HepG2 (cell line): ENCODE results near the gene HERC5. TPM values are rescaled to one million over a fixed set of nuclear protein-coding genes. Genes with fewer than 3 reads are reported as not detected.

Experiments
- ATAC-seq: fragments of 200-7000 bp; cut with Tn5 transposase; 3 replicates; pipeline ENCODE4 v1.9.1; 2020; ENCODE audit warnings: mild to moderate bottlenecking, moderate library complexity
- BruUV-seq: library from RNA; stranded (reverse); fragments of 400-500 nt; replicated peaks from 2 replicates; lab custom pipeline; 2021; lab: Mats Ljungman, UMichigan
- CTCF ChIA-PET: fragments of 300-600 bp; formaldehyde crosslinking; extraction: SDS; loops from one replicate; lab custom pipeline; 2021; ENCODE audit warnings: low total read pairs, inconsistent platforms, low intra/inter-chr PET ratio; lab: Yijun Ruan, JAX
- POLR2A ChIA-PET: fragments of 350-600 bp; sonication (Branson Sonifier 250); formaldehyde crosslinking; loops from one replicate; lab custom pipeline; 2020; ENCODE audit warnings: antibody characterized with exemption, inconsistent platforms; lab: Yijun Ruan, JAX
- DNase-seq: peaks from one replicate; pipeline ENCODE4 v3.0.0-alpha.2; 2015; ENCODE audit warnings: low spot score
- FAIRE-seq: peaks from 3 replicates; lab custom pipeline; 2011; peaks lifted over from hg19 to GRCh38; lab: Jason Lieb, UNC
- H2AFZ ChIP-seq: one replicate; pipeline ENCODE4 v1.6.1; 2011; ENCODE audit warnings: low read length, inconsistent platforms
- H3K27ac ChIP-seq: fragments of 300-600 bp; 3 replicates; pipeline ENCODE4 v1.8.0; 2011; ENCODE audit warnings: mixed run types, mild to moderate bottlenecking, mixed read lengths, low read length, inconsistent platforms; ENCODE audit not compliant: insufficient read depth; ENCODE audit errors: extremely low read length
- H3K27me3 ChIP-seq, 2 experiments: fragments of 200-600 bp in 1 of 2; 2 replicates in 1 of 2; 3 replicates in 1 of 2; pipeline versions ENCODE4 v1.6.0 to v1.8.0; 2011; ENCODE audit warnings: low read length in 2 of 2, mild to moderate bottlenecking in 2 of 2, moderate library complexity in 2 of 2, inconsistent platforms in 1 of 2; ENCODE audit not compliant: insufficient read depth in 2 of 2, control insufficient read depth in 1 of 2
- H3K36me3 ChIP-seq, 2 experiments: fragments of 200-600 bp in 1 of 2; replicated peaks in 1 of 2; 2 replicates in 1 of 2; 3 replicates in 1 of 2; pipeline versions ENCODE4 v1.5.1 to v1.8.0; 2011; ENCODE audit warnings: low read length in 2 of 2, inconsistent platforms in 1 of 2; ENCODE audit not compliant: insufficient read depth in 2 of 2, control insufficient read depth in 1 of 2
- H3K4me1 ChIP-seq: 2 replicates; pipeline ENCODE4 v1.5.1; 2012; ENCODE audit warnings: low read length, inconsistent platforms; ENCODE audit not compliant: insufficient read depth
- H3K4me2 ChIP-seq: 2 replicates; pipeline ENCODE4 v1.6.0; 2011; ENCODE audit warnings: low read depth, low read length, inconsistent platforms
- H3K4me3 ChIP-seq, 3 experiments: fragments of 200-600 bp in 1 of 3; sonication (generic), shearing (Covaris generic) in 1 of 3; replicated peaks in 1 of 3; 2 replicates each; pipeline ENCODE4 v1.5.1; 2011 to 2016; ENCODE audit warnings: low read length in 3 of 3, inconsistent platforms in 2 of 3, low read depth in 2 of 3, mild to moderate bottlenecking in 2 of 3, control low read depth in 1 of 3, mixed read lengths in 1 of 3; ENCODE audit not compliant: insufficient read depth in 1 of 3
- H3K79me2 ChIP-seq: one replicate; pipeline ENCODE4 v1.6.1; 2011; ENCODE audit warnings: low read length, inconsistent platforms; ENCODE audit not compliant: insufficient read depth
- H3K9ac ChIP-seq: 2 replicates; pipeline ENCODE4 v1.6.0; 2011; ENCODE audit warnings: mild to moderate bottlenecking, low read depth, low read length, inconsistent platforms; ENCODE audit not compliant: insufficient read depth
- H3K9me3 ChIP-seq: 2 replicates; pipeline ENCODE4 v1.5.1; 2012; ENCODE audit warnings: mild to moderate bottlenecking, low read length
- H4K20me1 ChIP-seq: 2 replicates; pipeline ENCODE4 v1.6.0; 2011; ENCODE audit warnings: inconsistent platforms, mild to moderate bottlenecking, low read length, moderate library complexity; ENCODE audit not compliant: insufficient read depth
- HNRNPK ChIP-seq: fragments of 200-400 bp; formaldehyde crosslinking; IDR thresholded peaks from 2 replicates; pipeline ENCODE4 v1.6.1; 2018; ENCODE audit warnings: low read length, low read depth, moderate library complexity, mild to moderate bottlenecking; ENCODE audit not compliant: poor library complexity, severe bottlenecking
- STAG1 ChIP-seq: sonication (generic); formaldehyde crosslinking; IDR thresholded peaks from 2 replicates; pipeline ENCODE4 v1.4.0; 2020; ENCODE audit warnings: missing genetic modification reagents
- ZNF10 ChIP-seq: sonication (generic); formaldehyde crosslinking; IDR thresholded peaks from 2 replicates; pipeline ENCODE4 v1.4.0; 2020; ENCODE audit warnings: mild to moderate bottlenecking, low read depth, missing genetic modification reagents, borderline replicate concordance
- WGBS: methylation state at CpG from one replicate; pipeline ENCODE4 v1.1.6; 2017; ENCODE audit warnings: low lambda C conversion rate; 5-methylcytosine and 5-hydroxymethylcytosine counted together
- in situ Hi-C: cut with HindIII; loops from 2 replicates; pipeline ENCODE4 v1.10.0; 2017; ENCODE audit warnings: low pct_unique_long_range_greater_than_20kb; ENCODE audit not compliant: extremely low pct_ligation_motif_present
- intact Hi-C: fragments of 100-400 bp; cut with micrococcal nuclease; formaldehyde crosslinking; loops from one replicate; pipeline ENCODE4 v1.10.0; 2022; ENCODE audit not compliant: unreplicated experiment
- polyA plus RNA-seq, 8 experiments: library from polyadenylated mRNA; depleted of rRNA in 3 of 8; stranded (reverse) in 7 of 8; unstranded in 1 of 8; fragments of >200 nt; fragmentation: Illumina TruSeq in 4 of 8; extraction: Trizol in 4 of 8; gene quantifications; 2 replicates each; pipeline versions ENCODE4 v1.2.1 to v1.2.3, GENCODE V29; 2011 to 2016; ENCODE audit warnings: low read depth in 4 of 8, missing spikeins in 1 of 8, mixed read lengths in 1 of 8; ENCODE audit not compliant: insufficient read depth in 1 of 8
- total RNA-seq, 5 experiments: library from RNA; depleted of rRNA; stranded (reverse); fragments of >200 nt; fragmentation: Illumina TruSeq; extraction: Trizol; gene quantifications; 2 replicates each; pipeline ENCODE4 v1.2.3, GENCODE V29; 2016; ENCODE audit warnings: low read depth in 1 of 5

The HERC5 gene
- total and polyA plus RNA-seq, 2 of the 13 experiments (the other 11 are each of a cell fraction or from before 2014, with no cell fraction given): 0.13 to 0.33 TPM

DNA sequence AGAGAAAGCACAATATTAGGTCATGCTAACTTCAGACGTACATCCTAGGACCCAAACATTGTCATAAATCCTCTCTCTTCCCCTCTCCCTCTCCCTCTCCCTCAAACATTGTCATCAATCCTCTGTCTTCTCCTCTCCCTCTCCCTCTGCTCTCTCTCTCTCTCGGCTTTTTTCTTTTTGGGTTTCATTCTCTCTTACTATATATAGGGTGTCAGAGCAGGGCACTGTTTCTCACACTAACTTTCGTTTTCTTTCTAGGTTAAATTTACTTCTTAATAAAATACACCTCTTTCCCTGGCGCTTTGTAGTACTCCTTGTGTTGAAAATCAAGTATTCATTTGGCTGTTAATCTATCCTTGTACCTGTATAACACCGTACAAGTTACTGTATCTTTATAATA is 37.0 kb upstream of the HERC5 start:
- POLR2A ChIA-PET: no interaction called here
- 18% methylated on average over 5 of the region's 5 CpGs for WGBS
- FAIRE-seq (no peak), DNase-seq (no peak), ATAC-seq (no peak)
- TF ChIP-seq HNRNPK (peak; percentile 37), STAG1 (CRISPR knock-in tag) (no peak)
- Histone ChIP-seq H3K4me1 (no peaks in the 10 kb centered on the region), H3K27ac (no peak overlapping the region), H3K79me2 (no peaks in the 10 kb centered on the region), H3K4me2 (no peak overlapping the region), H4K20me1 (no peaks in the 10 kb centered on the region), H3K36me3 (no peaks in the 10 kb centered on the region), H3K9ac (no peak overlapping the region), H2AFZ (no peak overlapping the region), H3K9me3 (no peaks in the 10 kb centered on the region), H3K4me3 (no peak overlapping the region), H3K27me3 (no peaks in the 10 kb centered on the region)
- CTCF ChIA-PET: no interaction called here
- no TSS peak for BruUV-seq
- in situ Hi-C loops (no loop called here), intact Hi-C loops (no loop called here)

DNA sequence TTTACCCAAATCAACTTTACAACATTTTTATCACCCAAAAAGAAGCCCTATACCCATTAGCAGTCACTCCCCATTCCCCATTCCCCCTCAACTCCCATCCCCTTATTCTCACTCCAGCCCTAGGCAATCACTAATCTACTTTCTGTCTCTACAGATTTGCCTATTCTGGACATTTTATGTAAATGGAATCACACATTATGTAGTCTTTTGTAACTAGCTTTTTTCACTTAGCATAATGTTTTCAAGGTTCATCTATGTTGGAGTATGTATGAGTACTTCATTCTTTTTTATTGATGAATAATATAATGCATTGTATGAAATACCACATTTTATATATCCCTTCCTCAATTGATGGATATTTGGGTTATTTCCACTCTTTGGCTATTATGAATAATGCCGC is 36.1 kb upstream of the HERC5 start:
- POLR2A ChIA-PET: no interaction called here
- Histone ChIP-seq H3K9me3 (no peaks in the 10 kb centered on the region), H3K27ac (no peak overlapping the region), H3K4me1 (no peaks in the 10 kb centered on the region), H3K4me2 (no peak overlapping the region), H2AFZ (no peak overlapping the region), H4K20me1 (no peaks in the 10 kb centered on the region), H3K36me3 (no peaks in the 10 kb centered on the region), H3K9ac (no peak overlapping the region), H3K27me3 (no peaks in the 10 kb centered on the region), H3K79me2 (no peaks in the 10 kb centered on the region), H3K4me3 (no peak overlapping the region)
- no TSS peak for BruUV-seq
- ATAC-seq: no peak
- intact Hi-C loops (no loop called here), in situ Hi-C loops (no loop called here)
- no peak for FAIRE-seq
- WGBS: 97% methylated on average over 1 of the region's 1 CpG
- CTCF ChIA-PET: no interaction called here
- TF ChIP-seq ZNF10 (CRISPR knock-in tag) (no peak), HNRNPK (peak; percentile 74)
- no peak for DNase-seq
